Measurements from ENCODE around the gene MRPS21.

MRPS21 gene

DNA sequence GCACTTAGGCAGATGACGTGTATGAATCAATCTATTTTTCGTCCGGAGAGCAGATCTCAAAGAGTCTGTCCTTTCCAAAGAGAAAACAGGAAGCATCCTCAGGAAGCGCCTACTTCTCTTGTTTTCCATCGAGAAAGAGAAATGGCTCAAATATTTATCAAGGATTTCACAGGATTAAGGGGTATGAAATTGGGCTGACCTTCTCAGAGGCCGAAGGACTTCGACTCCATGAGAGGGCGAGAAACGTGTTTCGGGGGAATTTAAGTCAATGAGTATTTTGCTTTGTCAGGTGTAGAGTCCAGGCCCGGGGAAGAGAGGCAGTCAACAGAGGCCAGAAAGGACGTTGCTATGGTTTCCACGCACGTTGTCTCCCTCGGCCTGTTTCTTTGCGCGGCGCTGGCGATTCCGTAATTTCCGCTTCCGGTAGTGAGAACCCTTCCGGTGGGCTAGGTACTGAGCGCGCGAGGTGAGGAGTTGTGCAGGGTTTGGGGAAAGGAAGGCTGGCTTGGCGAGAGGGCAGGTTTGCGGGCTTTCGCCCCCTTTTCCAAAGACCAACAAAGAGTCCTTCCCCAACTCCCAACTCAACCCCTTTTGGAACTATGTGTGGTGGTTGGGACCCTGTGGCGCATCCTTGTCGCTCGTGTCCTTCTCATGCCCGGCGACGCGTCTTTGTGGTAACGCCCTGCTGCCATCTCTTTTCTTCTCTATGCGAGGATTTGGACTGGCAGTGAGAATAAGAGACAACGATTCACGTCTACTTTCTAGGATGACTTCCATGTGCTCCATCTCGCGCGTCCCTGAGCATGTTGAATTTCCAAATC is at the start of gene MRPS21:
TSS of gene MRPS21 (plus strand) at position 429 of the 821 bp plus-strand sequence. CDS start 506 bp downstream, outside the sequence.
- peak; percentile 90 to 93 for DNase-seq

DNA sequence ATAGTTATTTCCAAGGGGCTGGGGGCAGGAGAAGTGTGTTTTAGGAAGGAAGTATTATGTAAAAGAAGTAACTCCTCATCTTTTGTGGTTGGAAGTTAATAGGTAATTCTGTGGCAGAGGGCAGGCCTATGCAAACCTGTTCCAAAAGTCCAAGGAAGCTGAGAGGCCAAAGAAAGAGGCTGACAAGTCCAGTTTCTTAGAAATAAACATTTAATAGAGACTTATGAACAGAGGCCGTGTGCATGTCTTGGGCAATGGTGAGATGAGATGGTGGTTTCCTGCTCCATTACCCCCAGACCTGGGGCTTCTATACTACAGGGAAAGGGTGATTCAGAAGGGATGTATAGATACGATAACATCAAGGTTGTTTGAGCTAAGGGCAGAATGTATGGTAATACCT is 43.7 kb upstream of the MRPS21 start:
- DNase-seq: no peak

DNA sequence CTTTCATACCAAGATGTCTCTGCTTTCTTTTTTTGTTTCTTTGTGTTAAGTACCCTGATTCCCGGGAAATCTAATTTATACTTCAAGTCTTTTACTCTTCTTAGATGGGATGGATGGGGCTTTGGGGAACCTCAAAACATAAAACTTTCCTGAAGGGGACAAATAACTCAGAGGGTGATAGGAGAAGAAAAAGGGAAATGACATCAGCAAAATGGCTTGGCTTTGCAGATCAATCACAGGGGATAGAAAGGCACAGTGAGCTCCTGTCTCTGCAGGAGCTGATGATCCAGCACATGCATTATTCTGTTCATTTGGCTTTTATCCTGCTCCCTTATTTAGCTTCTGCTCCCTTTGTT is 37.5 kb upstream of the MRPS21 start:
- DNase-seq: no peak

DNA sequence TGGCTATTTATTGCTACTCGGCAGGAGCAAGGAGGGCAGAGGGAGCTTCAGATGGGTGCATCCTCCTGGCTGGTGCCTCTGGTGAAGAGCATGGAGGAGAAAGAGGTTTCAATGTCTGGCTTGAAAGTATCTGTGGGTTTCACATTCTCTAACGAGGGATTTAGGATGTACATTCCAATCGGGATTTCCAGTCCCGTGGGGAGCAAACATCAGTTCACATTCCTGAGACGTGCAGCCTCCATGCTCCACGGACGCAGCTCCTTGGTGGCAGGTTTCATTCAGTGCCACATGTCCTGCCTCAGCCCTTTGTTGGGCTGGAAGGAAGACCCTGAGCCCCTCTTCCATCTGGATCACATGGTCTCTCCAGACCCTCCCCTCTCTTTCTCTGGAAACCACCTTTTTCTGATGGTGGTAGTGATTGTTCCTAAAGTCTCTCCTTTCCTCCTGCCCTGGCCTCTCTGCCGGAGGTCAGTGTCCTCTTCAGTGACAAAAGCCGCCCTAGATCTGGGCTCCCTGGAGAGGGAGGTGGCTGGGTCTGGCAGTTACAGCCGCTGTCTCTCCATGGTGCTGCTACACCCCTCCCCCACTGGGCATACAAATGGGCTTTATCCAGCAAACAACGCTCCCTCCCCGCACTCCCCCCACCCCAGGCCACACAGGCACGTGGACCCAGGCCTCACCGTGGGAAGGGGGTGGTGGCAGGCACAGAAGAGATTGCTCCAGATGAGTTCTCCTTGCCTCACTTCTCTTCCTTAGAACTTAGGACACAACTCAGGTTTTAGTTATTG is 36.9 kb upstream of the MRPS21 start:
- DNase-seq: no peak

DNA sequence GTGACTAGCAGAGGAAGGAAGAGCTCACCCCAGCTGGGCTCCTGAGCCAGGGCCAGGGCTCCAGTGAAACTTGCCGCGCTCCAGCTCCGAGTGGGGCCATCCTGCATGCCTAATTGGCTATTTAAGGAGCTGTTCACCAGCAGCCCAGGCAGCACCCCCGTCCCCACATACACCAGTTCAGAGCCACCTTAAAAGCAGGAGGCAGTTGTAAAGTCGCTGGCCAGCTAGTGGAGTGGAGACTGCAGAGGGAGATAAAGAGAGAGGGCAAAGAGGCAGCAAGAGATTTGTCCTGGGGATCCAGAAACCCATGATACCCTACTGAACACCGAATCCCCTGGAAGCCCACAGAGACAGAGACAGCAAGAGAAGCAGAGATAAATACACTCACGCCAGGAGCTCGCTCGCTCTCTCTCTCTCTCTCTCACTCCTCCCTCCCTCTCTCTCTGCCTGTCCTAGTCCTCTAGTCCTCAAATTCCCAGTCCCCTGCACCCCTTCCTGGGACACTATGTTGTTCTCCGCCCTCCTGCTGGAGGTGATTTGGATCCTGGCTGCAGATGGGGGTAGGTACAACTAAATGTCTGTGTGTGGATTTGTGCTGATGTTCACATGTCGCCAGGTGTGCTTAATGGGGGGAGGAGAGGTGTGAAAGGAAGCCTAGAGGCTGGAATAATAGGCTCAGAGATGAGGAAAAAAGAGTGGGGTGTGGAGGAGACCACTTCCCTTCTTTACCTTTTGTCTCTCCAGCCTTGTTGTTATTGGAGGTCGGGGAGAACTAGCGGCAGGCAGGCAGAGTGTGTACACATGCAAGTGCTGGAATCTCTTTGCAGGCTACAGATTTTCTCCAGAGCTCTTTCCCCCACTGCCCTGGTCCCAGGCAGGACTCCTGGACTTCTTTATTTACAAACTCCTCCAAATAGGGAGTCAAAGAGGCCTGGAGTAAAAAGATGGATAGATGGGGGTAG is 35.8 kb upstream of the MRPS21 start, which contains the start of gene CA14:
TSS of gene CA14 (plus strand) at position 151 of the 962 bp plus-strand sequence. CDS start at position 506, 355 bp downstream.
- DNase-seq: no peak

DNA sequence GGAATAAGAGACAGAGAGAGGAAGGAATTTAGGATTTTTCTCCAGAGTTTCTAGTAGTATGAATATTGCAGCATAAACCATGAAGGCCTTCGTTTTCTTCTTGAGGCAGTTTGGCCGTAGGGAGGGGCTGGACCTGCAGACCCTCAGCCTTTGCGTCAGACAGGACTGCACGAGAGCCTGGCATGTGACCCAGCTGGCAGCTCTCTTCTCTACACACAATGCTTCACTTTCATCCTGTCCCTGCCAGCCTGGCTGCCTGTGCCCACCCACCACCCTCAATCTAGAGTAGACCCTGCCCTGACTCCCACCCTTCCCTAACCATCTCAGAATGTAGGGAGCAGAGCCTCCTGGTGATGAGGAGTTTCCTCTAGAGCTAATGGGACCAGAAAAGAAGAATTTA is 34.4 kb upstream of the MRPS21 start:
- no peak for DNase-seq

DNA sequence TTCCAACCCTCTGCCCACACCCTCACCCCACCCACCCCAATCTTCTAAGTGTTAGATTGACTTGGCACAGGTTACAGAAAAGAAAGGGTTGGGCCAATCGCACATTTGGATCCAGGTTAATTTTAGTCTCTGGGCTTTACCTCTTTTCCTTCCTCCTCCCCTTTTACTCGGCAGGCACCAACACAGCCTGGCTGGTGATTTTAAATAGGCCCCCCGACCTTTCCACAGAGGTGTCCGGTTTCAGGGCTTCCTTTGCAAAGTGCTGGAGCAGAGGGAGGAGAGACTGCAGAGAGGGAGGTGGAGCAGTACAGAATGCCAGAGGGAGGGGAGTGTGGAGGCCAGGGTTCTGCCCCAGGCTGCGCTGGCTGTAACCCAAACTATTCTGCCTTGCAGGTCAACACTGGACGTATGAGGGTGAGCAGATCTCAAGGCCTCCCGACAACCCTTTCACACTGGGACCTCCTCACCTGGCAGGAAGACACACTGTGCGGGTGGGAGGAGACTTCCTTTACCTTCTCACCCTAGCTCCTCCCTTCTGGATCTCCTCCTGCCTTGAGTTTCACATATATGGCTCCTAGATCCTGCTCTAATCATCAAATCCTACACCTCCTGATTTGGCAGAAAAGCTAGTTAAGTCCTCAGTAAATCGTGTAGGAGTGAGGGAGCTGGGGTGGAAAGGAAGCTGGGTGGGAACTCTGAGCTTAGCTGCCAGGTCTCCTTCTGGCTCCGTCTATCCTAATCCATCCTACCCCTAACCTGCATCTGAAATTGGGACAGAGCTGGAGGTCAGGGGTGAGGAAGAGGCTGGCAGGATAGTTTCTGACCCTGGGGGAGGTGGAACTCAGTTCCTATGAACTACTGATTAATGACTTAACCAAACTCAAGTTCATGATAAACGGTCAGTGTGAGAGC is 33.6 kb upstream of the MRPS21 start:
- peak in 1 of 2 experiments; percentile 45 for DNase-seq

DNA sequence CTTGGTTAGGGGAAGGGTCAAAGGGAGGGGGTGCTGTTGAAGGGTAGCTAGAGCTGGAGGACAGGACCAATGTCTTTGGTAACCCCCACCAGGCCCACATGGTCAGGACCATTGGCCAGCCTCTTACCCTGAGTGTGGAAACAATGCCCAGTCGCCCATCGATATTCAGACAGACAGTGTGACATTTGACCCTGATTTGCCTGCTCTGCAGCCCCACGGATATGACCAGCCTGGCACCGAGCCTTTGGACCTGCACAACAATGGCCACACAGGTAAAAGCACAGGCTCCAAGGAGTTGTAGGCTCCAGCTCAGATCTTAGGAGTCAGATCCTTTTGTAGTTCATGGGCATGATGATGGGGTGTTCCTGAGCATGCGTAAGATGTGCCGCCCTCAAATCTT is 32.3 kb upstream of the MRPS21 start:
- no peak for DNase-seq

DNA sequence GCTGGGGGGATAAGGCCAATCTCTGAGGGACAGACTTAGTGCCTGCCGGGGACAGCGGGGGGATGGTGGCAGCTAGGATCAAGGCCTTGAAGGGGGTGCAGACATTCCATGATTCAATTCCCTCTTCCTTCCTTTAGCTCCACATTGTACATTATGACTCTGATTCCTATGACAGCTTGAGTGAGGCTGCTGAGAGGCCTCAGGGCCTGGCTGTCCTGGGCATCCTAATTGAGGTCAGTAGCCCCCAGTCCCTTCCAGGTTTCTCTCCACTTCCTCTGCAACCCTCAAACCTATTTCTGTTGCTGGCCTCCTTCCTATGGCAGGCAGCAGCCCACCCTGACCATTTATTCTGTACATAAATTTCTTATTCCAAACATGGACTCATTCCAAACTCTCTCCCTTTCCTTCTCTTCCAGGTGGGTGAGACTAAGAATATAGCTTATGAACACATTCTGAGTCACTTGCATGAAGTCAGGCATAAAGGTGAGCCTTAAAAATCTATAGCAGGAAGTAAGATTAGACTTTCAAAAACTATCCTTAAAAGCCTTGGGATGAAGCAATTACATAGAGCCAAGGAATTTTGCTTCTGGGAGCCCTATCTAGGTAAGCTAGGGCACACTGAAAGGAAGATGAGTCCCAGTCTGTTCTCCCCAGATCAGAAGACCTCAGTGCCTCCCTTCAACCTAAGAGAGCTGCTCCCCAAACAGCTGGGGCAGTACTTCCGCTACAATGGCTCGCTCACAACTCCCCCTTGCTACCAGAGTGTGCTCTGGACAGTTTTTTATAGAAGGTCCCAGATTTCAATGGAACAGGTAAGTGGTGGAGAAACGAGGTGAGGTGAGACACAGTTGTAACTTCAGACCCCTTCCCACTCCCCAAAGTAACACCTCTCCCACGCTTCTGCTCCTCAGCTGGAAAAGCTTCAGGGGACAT is 31.0 kb upstream of the MRPS21 start:
- no peak for DNase-seq

DNA sequence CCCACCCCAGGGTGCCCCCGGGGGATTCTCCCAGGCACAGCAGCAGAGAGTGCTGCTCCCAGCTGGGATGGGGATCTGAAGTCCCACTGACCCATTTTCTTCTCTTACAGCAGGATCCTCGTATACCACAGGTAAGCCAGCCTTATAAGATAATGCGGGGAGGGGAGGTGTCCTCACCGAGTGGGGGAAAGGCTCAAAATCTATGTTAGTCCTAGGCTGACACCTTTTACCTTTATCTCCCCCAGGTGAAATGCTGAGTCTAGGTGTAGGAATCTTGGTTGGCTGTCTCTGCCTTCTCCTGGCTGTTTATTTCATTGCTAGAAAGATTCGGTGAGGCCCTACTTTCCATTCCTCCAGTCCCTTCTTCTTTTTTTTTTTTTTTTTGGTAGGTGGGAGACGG is 30.1 kb upstream of the MRPS21 start:
- no peak for DNase-seq

DNA sequence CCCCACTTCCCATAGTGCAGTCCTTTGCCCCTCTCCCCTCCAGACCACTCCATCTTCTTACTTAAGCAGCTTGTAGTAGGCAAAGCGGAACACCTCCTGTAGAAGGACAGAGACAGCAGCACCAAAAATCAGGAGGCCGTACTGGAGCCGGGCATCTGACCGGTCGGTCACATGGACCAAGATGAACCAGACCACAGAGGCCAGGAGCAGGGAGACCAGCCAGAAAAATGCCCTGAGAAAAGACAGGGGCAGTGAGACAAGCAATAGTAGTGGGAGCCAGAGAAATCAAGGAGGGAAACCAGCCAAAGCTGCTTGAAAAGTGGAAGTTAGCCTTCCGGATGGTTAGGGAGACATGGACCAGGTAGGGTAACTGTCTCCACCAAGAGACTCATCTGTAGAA is 25.8 kb upstream of the MRPS21 start:
- no peak for DNase-seq

DNA sequence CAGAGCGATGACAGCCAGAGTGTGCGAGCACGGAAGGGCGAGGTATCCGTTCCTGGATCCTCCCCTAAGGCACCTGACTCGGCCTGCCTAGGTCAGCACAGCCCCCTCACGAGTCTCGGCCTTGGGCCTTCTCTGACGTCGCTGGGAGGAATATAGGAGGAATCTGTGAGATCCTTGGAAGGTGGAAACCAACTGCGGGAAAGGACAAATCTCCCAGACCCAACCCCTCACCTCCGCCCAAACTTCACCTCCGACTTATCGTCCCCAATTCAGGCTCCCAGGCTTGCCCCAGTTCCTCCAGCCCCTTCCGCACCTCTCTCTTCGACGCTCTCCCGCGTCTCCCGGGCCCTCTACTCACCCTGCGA is 25.3 kb upstream of the MRPS21 start:
- no peak for DNase-seq

DNA sequence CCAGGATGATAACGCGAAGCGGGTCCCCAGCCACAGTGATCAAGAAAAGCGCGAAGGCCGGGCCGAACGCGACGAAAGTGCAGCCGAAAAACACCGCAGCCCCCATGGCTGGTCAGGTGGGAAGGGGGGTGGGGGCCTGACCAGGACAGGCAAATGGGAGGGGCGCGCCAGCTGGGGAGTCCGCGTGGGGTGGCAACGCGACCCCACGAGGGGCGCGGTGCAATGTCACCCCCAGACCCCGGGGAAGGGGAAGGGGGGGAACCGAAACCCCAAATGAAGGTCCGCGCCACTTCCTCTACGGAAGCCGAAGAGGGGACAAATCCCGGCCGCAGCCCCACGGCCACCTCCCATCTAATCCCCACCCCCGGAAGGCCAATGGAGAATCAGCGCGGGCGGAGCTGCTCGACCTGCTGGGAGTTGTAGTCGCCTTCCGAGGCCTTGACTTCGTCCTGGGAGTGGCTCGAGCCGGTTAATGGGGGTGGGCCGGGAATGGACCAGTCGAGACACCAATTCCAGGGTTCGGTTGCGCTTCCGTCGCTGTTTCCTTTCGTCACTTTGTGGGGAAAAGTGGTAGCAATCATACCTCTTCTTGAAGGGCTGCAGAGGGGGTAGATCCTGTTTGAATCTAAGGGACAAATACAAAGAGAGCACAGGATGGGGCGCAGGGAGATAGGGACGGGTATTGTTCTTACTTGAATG is 24.8 kb upstream of the MRPS21 start, which contains the start of gene APH1A:
TSS of gene APH1A (minus strand) at position 312 of the 699 bp plus-strand sequence. CDS start at position 106, 206 bp downstream.
- peak; percentile 96 to 98 for DNase-seq

DNA sequence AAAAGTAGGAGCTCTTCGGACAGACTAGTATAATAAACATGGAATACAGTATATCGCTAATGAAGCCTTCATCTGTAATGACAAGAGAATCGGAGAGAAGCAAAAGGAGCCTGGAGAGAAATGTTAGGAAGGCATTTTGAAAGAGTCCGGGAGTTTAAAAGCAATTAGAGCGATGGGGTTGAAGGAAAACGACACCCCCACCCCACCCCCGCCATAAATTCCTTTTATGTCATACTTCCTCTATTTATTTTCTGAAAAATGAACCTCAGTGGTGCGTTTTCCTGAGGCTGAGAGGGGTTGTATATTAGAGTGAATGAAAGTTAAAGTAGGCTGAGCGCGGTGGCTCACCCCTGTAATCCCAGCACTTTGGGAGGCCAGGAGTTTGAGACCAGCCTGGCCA is 24.2 kb upstream of the MRPS21 start:
- no peak for DNase-seq

DNA sequence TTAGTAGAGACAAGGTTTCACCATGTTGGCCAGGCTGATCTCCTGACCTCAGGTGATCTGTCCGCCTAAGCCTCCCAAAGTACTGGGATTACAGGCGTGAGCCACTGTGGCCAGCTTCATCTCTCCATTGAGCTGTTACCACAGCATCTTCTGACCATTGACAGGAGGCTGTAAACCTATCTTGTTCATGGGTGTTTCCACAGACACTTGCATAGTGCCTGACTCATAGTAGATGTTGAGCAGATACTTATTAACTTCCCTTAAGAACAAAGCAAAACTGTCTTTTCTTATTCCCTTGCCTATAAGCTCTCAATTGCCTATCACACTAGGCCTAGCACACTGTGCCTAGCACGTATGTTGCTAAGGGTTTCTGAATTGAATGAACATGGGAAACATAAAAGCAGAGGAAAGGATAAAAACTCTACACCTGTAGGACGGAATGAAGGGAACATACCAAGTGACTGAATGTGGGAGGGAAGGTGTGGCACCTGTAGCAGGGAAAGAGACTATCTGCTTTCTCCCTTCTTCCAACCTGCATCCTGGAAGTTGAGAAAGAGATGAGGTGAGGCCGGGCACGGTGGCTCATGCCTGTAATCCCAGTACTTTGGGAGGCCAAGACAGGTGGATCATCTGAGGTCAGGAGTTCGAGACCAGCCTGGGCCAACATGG is 22.2 kb upstream of the MRPS21 start:
- DNase-seq: no peak

DNA sequence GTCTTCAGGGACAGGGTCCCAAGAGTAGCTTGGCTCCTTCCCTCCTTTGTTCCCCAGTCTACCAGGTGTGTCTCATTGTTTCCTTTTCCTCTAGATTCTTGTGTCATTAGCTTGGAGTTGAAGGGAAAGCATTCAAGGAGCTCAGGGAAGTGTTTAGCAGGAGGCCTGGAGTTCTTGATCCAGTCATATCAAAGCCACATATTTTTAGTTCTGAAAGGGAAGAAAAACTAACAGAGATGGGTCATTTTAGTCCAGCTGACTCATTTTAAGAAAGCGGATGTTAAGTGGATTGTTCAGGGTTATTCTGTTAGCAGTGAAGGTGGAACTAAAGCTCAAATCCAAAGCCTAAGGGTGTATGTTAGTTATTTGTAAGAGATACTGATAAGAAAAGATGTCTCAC is 20.4 kb upstream of the MRPS21 start:
- no peak for DNase-seq

DNA sequence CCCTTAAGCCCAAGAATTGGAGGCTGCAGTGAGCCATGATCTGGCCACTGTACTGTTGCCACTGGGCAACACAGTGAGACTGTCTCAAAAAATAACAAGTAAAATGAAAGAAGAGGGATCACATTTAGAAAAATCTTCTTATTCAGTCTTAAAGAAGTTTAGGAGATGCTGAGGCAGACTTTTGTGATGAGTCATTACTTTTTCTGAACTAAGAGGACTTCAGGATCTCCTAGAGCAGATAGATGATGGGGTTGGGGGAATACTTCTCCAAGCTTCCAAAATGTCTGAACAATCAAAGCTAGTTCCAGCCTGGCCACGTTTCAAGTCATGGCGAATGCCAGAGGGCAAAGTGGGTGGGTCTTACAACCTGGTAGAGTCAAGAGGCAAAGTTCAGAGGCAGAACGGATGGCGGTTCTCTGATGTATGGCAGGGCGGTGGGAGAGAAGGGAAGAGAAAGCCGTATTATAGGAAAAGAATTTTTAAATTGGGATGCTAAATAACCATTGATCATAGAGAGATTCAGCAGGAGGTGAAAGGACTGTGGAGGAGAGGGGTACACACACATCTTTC is 13.4 kb upstream of the MRPS21 start:
- no peak for DNase-seq

DNA sequence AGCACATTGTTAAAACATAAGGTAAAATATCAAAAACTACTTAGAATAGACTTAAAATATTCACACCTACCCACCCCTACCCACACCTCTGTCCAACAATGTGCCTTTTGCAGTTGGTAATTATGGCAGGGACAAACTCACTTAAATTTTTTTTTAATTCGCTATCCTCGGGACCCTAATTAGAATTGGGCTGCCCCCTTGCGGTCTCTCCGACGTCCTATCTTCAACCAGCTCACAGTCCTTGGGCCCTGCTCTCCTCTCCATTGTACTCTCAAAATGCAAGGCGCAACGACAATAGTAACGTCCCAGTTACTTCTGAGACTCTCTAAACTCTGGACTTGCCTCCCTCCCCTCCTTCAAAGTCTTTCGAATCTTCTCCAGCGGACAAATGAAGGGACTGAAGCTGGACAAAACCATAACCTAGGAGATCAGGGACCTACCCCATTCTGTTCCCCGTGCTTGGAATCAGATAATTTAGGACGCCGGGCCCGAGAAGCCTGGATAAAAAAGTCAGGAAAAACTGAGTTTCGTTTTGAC is 12.4 kb upstream of the MRPS21 start:
- DNase-seq: peak; percentile 67 to 79

All from NCI-H187 (cell line).